NCI-H1417 (cell line): Measurements from ENCODE around the gene KDM3B.

Source experiments
- DNase-seq, 3 experiments: peaks; one replicate each; lab custom pipeline; 2025; lab: John Stamatoyannopoulos, UW

The KDM3B gene

DNA sequence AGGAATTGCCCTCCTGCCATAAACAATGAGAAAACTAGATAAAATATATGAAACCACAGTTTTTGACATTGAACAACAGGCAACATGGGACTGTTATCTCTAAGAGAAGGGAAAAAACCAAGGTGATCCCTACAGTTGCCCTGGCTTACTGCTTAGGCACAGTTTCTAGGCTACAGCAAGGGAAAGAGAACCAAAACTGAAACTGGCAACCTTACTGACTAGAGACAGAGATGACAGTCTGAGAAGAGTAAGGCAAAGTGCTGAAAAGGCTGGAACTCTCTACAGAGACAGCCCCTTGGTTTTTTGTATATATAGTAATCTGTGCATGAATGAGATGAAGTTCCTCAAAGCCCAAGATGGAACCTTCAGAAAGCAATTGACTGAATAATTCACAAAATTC lies 50.2 kb downstream of the KDM3B start:
- no peak for DNase-seq

DNA sequence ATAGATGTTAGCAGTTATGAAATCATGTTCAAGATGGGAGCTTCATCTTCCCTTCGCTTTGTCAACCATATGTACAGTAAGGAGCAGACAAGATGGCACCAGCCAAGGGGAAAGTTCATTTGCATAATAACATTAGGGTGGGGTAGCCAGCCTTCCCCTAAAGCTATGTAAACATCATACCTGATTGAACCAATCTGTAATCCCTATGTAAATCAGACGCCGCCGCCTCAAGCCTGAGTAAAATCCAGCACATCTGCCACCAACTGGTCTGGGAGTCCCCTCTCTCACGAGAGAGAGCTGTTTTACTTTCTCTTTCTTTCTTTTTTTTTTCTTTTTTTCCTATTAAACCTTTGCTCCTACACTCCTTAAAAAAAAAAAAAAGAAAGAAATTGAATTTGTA lies 55.5 kb downstream of the KDM3B start:
- no peak for DNase-seq

DNA sequence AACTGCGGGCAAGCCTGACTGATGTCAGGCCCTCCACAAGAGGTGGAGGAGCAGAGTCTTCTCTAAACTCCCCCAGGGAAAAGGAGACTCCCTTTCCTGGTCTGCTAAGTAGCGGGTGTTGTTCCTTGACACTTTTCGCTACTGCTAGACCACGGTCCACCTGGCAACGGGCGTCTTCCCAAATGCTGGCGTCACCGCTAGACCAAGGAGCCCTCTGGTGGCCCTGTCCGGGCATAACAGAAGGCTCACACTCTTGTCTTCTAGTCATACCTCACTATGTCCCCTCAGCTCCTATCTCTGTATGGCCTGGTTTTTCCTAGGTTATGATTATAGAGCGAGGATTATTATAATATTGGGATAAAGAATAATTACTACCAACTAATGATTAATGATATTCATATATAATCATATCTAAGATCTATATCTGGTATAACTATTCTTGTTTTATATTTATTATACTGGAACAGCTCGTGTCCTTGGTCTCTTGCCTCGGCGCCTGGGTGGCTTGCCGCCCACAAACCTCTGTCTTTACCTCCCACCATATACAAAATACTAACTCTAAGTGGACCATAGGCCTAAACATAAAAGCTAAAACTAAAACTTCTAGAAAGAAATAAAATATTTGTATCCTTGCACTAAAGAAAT lies 58.6 kb downstream of the KDM3B start:
- DNase-seq: peak in 1 of 3 experiments; percentile 3

DNA sequence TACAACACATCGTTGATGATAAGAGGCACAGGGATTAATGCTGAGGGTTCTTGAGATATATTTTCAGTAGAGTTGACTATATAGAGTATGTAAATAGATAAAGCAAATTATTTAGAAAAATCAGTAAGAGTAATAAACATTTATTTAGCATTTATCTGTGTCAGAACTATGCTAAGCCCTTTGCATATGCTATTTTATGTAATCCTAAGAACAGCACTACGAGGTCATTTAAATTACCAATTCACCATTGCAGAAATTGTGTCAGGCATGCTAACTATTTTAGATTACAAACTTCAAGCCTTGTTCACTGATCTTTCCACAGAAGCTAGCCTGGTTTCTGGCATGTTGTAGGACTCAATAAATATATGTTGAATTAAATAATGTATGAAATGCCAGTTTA lies 66.0 kb downstream of the KDM3B start:
- no peak for DNase-seq

DNA sequence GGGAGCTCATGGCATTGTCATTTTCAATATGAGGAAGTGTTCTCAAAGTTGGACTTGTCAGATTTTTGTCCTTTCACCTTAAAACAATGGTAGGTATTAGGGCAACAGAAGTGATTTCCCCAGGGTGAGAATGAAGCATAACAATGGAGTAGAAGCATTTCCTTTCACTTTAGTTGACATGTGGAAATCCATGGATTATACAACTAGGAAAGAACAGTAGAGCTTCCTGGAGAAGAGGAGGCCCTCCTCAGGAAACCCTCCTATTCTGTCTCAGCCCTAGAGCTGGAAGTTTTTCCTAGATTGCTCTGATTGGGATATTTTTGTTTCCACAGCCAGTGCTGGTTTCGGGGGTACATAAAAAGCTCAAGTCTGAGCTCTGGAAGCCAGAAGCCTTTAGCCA lies 72.6 kb downstream of the KDM3B start:
- no peak for DNase-seq

DNA sequence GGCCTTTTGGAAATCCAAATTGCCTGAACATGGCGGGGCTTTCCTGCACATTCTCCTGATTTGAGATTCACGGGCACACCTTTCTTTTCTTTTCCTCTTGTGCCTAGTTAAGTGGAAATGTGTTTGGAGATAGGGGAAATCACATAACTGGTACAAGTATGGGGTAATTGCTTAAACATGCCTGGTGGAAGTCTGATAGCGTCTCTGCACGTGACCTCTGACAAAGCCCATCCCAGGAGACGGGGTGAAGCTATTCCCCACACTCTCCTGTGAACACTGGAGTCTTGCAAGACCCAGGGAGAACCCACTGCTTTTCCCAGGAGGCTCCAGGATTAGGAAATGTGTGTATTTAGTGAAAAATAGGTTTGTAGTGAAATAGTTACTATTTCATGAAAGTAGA lies 83.5 kb downstream of the KDM3B start:
- no peak for DNase-seq

DNA sequence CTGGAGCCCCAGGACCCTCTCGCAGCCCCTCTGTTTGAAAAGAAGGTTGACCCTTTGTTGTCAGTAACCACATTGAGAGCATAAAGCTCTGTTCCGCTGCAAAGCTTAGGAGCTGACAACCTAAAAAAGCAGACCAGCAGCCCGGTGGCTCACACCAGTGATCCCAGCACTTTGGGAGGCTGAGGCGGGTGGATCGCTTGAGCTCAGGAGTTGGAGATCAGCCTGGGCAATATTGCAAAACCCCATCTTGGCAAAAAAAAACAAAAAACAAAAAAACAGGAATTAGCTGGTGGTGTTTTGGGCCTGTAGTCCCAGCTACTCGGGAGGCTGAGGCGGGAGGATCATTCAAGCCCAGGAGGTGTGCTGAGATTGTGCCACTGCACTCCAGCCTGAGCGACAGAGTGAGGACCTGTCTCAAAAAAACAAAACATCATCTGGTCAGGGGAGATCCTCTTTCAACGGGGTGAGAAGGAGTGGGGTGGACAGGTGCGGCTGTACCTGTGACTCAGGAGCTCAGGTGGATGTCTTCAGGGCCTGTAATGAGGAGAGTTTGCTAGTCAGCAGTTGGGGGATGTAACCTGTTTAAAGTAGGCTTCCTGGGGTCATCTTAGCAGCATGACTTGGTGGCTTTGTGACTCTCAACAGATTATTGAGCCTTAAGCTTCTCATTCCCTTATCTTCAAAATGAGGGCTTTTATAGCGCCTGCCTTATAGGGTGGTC lies 85.7 kb downstream of the KDM3B start:
- DNase-seq: no peak

DNA sequence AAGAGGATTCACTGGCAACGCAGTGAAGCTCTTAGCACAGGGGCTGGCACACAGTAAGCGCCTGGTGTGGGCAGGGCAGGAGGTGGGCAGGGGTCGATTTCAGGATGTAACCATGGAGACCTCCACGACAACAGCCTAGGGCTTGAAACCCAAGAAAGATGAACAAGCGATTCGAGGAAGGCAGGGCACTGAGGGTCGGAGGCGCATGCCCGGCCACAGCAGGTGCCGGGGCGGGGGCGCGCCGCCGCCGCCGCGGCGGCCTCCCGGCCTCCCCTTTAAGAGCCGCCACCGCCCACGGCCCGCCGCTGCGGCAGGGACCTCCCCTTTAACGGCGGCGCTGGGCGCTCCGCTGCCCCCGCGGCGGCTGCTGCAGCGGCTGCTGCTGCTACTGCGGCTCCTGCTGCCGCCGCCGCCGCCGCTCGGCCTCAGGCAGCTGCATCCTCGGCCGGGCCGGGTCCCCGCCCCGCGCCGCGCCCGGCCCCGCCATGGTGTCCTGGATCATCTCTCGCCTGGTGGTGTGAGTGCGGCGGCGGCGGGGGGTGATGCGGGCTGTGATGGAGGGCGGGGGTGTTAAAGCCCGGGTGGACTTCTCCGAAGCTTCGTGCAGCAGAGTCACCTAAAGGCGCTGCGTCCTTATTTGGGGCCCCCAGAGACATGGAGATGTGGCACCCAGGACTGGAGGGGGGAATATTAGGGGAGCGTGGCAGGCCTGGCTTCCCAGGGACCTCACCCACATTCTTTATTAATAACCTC lies 86.4 kb downstream of the KDM3B start, which contains the start of gene REEP2:
TSS of gene REEP2 (plus strand) at position 334 of the 753 bp plus-strand sequence. CDS start at position 486, 152 bp downstream.
- DNase-seq: peak; percentile 44 to 74 (median 70)

DNA sequence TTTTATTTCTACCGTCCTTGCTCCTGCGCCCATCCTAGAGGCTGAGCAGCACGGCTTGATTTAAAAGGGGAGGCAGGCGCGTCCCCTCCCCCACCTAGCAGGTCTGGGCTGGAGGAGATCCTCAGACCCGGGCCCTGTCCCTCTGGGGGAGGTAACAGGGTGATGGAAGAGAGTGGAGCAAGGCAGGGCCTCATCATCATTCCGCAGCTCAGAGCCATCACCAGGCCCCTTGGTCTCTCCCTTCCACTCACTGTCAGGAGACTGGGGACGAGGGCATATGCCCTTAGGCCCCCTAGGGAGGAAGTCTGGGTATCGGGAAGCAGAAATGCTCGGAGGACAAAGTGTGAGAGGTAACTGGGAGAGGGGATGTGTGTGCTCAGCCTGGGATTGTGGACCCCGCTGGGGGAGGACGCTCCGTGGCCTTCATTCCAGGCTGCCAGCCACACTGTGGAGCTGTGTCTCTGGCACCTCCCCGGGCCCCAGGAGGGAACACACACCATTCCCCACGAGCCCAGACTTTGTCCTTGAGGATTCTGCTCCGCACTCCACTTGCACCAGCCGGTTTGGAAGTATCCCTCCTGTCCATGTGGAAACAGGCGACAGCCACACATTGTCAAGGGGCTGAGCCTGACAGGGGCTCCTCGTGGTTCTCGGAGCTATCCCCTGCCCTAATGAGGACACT lies 87.1 kb downstream of the KDM3B start:
- peak in 2 of 3 experiments; percentile 40 to 62 for DNase-seq

DNA sequence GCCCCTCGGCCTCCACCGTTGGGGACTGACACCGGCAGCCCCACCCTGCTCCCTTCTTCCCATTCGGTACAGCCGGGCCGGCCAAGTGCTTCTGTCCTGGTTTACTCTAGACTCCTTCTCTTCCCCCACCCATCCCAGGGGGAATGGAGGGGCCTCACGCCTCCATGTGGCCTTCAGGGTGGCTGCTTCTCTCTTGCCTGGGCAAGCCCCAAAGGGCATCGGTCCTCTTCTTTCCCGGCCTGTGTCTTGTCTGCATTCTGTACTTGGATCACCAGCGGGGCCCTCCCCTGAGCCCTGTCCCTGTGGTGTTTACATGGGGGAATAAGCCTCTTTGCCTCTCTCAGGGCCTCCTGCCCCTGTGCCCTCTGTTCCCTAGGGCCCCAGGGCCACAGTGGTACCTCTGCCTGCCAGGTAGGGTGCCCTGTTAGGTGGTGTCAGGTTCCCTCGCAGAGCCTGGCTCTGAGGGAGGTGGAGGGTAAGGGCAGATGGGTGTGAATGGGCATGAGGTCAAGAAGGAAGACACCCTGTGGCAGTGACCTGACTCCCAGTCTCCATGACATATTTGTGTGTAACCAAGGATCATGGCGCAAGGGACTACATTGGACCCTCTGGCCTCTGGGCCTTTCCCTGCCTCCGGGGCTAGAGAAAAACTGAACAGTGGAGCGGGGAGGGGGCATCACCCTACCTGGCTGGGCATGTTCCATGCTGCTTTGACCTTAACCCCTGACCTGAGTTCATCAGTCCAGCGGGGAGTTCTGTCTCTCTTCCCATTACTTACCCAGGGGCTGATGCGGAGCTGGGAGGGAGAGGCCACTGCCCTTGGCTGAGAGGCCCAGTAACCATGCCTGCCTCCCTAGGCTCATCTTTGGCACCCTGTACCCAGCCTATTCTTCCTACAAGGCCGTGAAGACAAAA lies 87.9 kb downstream of the KDM3B start:
- no peak for DNase-seq

DNA sequence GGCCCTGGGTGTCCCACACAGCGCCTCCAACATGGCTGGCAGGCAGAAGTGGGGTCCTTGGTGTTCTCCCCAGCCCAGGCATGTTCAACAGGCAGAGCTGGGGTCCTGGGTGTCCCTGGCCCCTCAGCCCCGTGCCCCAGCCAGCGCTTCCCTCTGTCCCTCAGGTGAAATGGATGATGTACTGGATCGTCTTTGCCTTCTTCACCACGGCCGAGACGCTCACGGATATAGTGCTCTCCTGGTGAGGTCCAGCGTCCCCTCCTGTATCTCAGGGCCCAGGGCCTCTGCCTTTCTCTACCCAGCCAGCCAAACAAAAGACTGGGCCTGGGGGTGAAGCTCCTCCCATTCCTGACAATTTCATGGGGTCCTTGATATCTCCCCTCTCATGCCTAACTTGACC lies 88.7 kb downstream of the KDM3B start:
- DNase-seq: no peak

DNA sequence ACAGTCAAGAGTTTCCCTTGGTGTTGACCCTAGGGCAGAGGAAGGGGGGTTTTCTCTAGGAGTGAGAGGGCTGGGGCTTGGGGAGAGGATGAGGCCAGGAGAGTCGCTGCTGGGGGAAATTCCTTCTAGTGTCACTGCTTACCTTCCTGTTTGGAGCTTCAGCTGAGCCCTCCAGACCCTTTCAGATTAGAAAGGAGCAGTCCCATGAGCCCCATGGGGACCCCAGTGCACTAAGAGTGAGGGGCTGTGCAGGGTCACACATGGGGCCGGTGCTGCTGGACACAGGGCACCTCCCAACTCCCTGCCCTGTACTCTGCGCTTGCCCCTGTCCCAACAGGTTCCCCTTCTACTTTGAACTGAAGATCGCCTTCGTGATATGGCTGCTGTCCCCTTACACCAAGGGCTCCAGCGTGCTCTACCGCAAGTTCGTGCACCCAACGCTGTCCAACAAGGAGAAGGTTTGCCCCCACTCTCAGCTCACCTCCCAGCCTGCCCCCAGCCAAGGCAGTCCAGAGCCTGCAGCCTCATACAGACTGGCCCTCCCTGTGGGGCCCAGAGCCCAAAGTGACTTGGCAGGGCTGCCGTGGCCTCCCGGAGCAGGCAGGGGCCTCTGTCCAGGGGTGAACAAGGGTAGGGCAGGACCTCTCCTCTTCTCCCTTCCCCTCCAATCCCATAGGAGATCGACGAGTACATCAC lies 91.7 kb downstream of the KDM3B start:
- no peak for DNase-seq

DNA sequence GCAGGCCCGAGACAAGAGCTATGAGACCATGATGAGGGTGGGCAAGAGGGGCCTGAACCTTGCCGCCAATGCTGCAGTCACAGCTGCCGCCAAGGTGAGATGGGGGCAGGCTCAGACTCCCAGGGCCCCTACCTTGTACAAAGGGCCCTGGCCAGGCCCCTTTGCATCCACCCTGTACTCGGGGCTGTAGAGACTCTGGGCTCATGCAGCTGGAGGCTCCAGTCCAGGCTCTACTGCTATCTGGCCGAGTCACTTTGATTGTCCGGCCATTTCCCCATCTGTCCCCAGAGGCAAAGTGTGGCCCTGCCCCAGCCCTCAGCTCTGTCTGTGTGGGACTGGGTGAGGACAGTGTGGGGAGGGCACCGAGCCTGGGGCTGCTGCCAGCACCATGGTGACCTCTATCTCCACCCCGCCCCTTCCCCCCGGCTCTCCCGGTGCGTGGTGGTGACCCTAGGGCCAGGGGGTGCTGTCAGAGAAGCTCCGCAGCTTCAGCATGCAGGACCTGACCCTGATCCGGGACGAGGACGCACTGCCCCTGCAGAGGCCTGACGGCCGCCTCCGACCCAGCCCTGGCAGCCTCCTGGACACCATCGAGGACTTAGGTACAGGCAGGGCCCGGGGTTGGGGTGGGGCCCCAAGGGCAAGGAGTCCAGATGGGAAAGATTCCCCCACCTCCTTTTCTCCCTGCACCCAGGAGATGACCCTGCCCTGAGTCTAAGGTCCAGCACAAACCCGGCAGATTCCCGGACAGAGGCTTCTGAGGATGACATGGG lies 92.5 kb downstream of the KDM3B start:
- DNase-seq: no peak

DNA sequence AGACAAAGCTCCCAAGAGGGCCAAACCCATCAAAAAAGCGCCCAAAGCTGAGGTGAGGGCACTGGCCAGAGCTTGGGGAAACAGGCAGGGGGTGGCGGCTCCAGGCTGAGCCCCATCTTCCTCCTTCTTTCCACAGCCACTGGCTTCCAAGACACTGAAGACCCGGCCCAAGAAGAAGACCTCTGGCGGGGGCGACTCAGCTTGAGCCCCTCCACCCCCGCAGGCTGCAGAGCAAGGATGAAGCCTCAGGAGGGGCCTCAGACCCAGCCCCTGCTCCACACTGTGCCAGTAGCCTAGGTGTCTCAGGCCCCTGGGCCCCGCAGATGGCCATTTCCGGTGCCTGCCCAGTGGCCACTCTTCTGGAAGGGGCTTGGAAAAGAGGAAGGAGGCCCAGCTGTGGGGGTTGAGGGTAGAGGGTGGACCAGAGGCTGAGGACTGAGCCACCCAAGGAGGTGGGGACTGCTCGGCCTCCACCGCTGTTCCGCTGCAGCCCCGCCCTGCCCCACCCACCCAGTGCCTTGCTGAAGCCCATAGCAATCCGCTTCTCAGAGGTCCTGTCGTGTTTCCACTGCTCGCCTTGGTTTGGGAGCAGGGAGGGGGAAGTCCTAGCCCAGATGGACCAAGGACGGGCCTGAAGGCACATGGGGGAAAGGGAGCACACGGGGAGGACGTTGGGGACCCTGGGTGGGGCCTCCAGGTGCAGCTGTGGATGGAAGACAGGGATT lies 93.2 kb downstream of the KDM3B start:
- no peak for DNase-seq

DNA sequence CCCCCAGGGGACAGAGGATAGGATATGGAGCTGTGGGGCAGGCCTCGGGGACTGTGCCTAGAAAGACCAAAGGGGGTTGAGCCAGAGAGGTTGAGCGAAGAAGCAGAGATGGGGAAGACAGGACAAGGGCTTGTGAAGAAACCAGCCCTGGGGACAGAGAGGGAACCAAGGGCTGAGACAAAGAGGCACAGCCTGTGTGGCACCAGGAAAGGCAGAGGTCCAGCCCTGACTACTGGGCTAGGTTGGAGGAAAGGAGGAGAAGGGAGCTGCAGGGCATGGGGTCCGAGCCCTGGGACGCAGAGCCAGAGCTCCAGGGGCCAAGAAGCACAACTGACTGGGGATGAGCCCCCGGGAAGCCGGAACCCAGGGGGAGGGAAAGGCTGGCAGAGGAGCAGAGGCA lies 95.6 kb downstream of the KDM3B start:
- no peak for DNase-seq

DNA sequence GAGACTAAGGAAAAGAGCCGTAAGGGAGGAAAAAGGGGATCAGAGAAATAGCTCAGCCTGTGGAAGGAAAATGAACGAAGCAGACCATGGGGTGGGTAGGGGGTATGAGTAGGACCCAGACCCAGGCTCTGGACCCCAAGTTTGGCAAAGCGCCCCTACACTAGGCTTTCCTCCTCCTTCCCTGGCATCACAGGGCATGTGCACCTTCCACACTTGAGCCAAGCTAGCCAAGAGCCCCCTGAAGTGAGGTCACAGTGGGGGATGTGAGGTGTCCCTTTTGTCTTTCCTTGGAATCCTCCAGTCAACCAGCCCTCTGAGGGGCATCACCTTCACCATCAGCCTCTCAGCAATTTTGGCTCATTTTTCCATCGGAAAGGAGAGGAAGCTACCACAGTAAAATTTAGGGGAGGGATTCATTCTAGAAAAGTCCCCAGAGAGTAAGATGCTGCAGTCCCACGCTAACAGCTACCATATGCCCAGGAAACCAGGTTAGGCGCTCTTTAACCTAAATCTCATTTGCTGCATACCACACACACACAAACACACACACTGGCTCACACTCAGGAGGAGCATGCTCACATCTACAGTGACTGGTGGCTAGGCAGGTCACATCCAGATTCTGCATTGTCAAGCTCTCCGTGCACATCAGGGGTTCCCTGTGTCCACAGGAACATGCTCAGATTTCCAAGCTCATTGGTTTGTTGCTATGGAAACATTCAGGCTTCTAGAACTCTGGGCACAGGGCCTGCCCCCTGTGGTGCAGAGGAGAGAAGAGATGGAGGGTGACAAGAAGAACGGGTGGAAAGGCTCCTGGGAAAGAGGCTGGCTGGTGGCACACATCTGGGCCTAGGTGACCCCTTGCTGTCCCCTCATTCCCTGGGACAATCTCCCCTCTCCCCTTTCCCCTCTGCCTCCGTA lies 96.3 kb downstream of the KDM3B start:
- peak; percentile 80 to 96 (median 83) for DNase-seq

DNA sequence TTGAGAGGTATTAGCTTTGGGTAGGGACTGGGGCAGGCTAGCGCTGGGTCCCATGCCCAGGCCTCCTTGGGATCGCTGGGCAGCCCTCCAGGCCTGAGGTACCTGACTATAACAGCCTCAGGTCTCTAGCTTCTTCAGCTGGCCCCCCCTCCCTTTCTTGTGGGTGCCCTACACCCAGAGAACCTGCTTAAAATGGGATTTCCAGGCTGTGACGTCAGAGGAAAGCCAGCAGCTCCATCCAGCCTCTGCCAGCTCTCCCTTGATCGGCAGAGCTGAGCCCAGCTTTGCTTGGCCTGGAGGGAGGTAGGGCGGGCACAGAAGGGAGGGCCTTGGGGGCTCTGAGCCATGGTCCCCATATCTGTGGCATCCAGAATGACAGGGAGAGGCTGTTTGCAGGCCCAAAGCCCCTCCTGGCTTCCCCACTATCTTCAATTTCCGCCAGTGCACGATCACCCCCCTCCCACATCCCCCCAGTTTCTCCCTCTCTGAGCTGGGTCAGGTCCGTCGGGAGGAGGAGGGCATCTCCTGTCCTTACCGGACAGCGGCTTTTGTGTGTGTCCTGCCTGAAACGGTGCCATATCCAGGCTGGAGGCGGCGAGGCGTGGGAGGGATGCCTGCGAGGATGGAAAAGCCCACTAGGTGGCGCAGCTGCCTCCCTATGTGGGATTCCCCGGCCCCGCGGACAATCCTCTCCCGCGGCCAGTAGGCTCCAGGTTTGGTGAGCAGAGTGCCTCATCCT lies 97.2 kb downstream of the KDM3B start:
- peak; percentile 64 to 83 (median 82) for DNase-seq
